Brain pericyte (primary cell): ENCODE measurements around the gene KRTAP4-3.
"Not testable (repeated sequence)": the region's sequence is repeated elsewhere in the genome, so short reads cannot be mapped to it uniquely, and the experiment has no call there.

Experiments
- DNase-seq: peaks from one replicate; pipeline ENCODE4 v3.0.0-alpha.2; 2012; ENCODE audit warnings: low read depth, low spot score

Gene KRTAP4-3

GRCh38 chr17:41153856-41154255 lies 14.2 kb downstream of the KRTAP4-3 start:
- no peak for DNase-seq

- DNase-seq: no peak
Measured at GRCh38 chr17:41151525-41151924, 16.5 kb downstream of the KRTAP4-3 start.

GRCh38 chr17:41150026-41150425 lies 18.0 kb downstream of the KRTAP4-3 start:
- no peak for DNase-seq

GRCh38 chr17:41149652-41149985 lies 18.4 kb downstream of the KRTAP4-3 start, which contains the start of gene KRTAP4-5:
TSS of gene KRTAP4-5 (minus strand) at chr17:41149825. CDS start at chr17:41149767, 58 bp downstream.
- DNase-seq: no peak

- DNase-seq: not testable (repeated sequence)
Measured at GRCh38 chr17:41148971-41149651, 18.9 kb downstream of the KRTAP4-3 start.

GRCh38 chr17:41147531-41148204 lies 20.4 kb downstream of the KRTAP4-3 start:
- no peak for DNase-seq

- DNase-seq: no peak
Measured at GRCh38 chr17:41145261-41145660, 22.8 kb downstream of the KRTAP4-3 start.

- no peak for DNase-seq
Measured at GRCh38 chr17:41144846-41145245, 23.2 kb downstream of the KRTAP4-3 start.

- DNase-seq: no peak
Measured at GRCh38 chr17:41141361-41141760, 26.7 kb downstream of the KRTAP4-3 start.

GRCh38 chr17:41140360-41141131 lies 27.5 kb downstream of the KRTAP4-3 start, which contains the start of gene KRTAP4-6:
TSS of gene KRTAP4-6 (minus strand) at chr17:41140544. CDS start at chr17:41140487, 57 bp downstream.
- no peak for DNase-seq

GRCh38 chr17:41139865-41140264 lies 28.2 kb downstream of the KRTAP4-3 start:
- not testable (repeated sequence) for DNase-seq

GRCh38 chr17:41133880-41134735 lies 33.9 kb downstream of the KRTAP4-3 start:
- no peak for DNase-seq

GRCh38 chr17:41131979-41132378 lies 36.0 kb downstream of the KRTAP4-3 start:
- DNase-seq: no peak

- no peak for DNase-seq
Measured at GRCh38 chr17:41127371-41127770, 40.6 kb downstream of the KRTAP4-3 start.

- no peak for DNase-seq
Measured at GRCh38 chr17:41126412-41126811, 41.6 kb downstream of the KRTAP4-3 start.

GRCh38 chr17:41125064-41125463 lies 43.0 kb downstream of the KRTAP4-3 start:
- no peak for DNase-seq

GRCh38 chr17:41123991-41124371 lies 44.0 kb downstream of the KRTAP4-3 start, which contains the start of gene KRTAP4-12:
TSS of gene KRTAP4-12 (minus strand) at chr17:41124182. CDS start at chr17:41124122, 60 bp downstream.
- DNase-seq: not testable (repeated sequence)

GRCh38 chr17:41123292-41123990 lies 44.6 kb downstream of the KRTAP4-3 start:
- not testable (repeated sequence) for DNase-seq

- no peak for DNase-seq
Measured at GRCh38 chr17:41121742-41122141, 46.3 kb downstream of the KRTAP4-3 start.
